ENCODE results near the gene KLF12. TPM values are rescaled to one million over a fixed set of nuclear protein-coding genes. Genes with fewer than 3 reads are reported as not detected.

Gene KLF12
- total RNA-seq, 1 experiment from 2014 or later: 9.7 TPM

- H3K79me1 ChIP-seq (ENCODE audit: insufficient read depth, low read depth, low read length, poor library complexity, severe bottlenecking): no peaks in the 10 kb centered on the region
- peaks cover 13 to 15% of the 10 kb centered on the region in 2 experiments for H3K4me1 Mint-ChIP-seq
- DNase-seq: no peak
Observed at GRCh38 chr13:74136084-74136658, 2.0 kb upstream of the KLF12 start.

More at GRCh38 chr13:74136084-74136658, 2.0 kb upstream of the KLF12 start:
- no peak overlapping the region for H3K27ac Mint-ChIP-seq
- Histone ChIP-seq H2BK15ac (ENCODE audit: low read depth, low read length) (no peak overlapping the region), H3T11ph (ENCODE audit: low read length) (no peak overlapping the region), H4K20me1 (ENCODE audit: control insufficient read depth, insufficient read depth, insufficient read length) (no peaks in the 10 kb centered on the region), H2BK20ac (ENCODE audit: low read depth, low read length, poor library complexity, severe bottlenecking) (no peak overlapping the region), H3K27ac (ENCODE audit: insufficient read length, low read depth, low read length) (no peak overlapping the region), H3K18ac (ENCODE audit: insufficient read length, low read depth, low read length) (peak overlapping the region; percentile 52), H3K4me1 (ENCODE audit: insufficient read depth, low read length) (peaks cover 2% of the 10 kb centered on the region; the same call in 1 of the 2 replicates), H2BK12ac (ENCODE audit: insufficient read length, low read depth, low read length) (no peak overlapping the region), H3K79me2 (ENCODE audit: insufficient read depth, low read length) (peaks cover 1% of the 10 kb centered on the region; the same call in 1 of the 2 replicates), H2BK120ac (ENCODE audit: low read depth, low read length, poor library complexity, severe bottlenecking) (no peak overlapping the region), H3K23ac (ENCODE audit: insufficient read length, low read depth, low read length) (no peak overlapping the region), H3K9ac (ENCODE audit: extremely low read depth, insufficient read length, low read length) (peak overlapping the region; percentile 56), H3K4ac (ENCODE audit: low read depth, low read length) (no peak overlapping the region), H4K8ac (replicated peaks; ENCODE audit: insufficient read length, low read depth, low read length) (no peak overlapping the region), H4K5ac (ENCODE audit: insufficient read length, low read depth, low read length) (no peak overlapping the region), H3K23me2 (ENCODE audit: insufficient read length, low read depth, low read length, poor library complexity, severe bottlenecking) (peaks cover 16% of the 10 kb centered on the region), H3K4me2 (ENCODE audit: insufficient read depth, insufficient read length, low read length) (peak overlapping the region; percentile 67), H3K56ac (ENCODE audit: insufficient read length, low read depth, low read length) (no peak overlapping the region), H2BK5ac (ENCODE audit: insufficient read length, low read length) (no peak overlapping the region), H3K27me3 (ENCODE audit: insufficient read depth, low read length) (no peaks in the 10 kb centered on the region), H2AFZ (ENCODE audit: low read length) (peak overlapping the region; percentile 14), H4K91ac (ENCODE audit: insufficient read length, low read depth, low read length) (no peak overlapping the region), H3K9me3 (ENCODE audit: control insufficient read depth, low read depth, low read length) (no peaks in the 10 kb centered on the region), H3K14ac (ENCODE audit: insufficient read depth, low read length) (peak overlapping the region; percentile 30; the same call in 1 of the 2 replicates), H2AK5ac (ENCODE audit: insufficient read length, low read length) (no peak overlapping the region)
- no peak overlapping the region for H3K4me3 Mint-ChIP-seq
- H3K36me3 Mint-ChIP-seq (ENCODE audit: insufficient read depth in 1 of 3, low read depth in 3 of 3): no peaks in the 10 kb centered on the region
- no CpG with 5 or more reads among the region's 27 CpGs for WGBS (ENCODE audit: extremely low coverage, insufficient read length, low lambda C conversion rate)
- peaks cover 9% of the 10 kb centered on the region for H3K27me3 Mint-ChIP-seq (ENCODE audit: low read depth)
- TF ChIP-seq, protein P1, sequence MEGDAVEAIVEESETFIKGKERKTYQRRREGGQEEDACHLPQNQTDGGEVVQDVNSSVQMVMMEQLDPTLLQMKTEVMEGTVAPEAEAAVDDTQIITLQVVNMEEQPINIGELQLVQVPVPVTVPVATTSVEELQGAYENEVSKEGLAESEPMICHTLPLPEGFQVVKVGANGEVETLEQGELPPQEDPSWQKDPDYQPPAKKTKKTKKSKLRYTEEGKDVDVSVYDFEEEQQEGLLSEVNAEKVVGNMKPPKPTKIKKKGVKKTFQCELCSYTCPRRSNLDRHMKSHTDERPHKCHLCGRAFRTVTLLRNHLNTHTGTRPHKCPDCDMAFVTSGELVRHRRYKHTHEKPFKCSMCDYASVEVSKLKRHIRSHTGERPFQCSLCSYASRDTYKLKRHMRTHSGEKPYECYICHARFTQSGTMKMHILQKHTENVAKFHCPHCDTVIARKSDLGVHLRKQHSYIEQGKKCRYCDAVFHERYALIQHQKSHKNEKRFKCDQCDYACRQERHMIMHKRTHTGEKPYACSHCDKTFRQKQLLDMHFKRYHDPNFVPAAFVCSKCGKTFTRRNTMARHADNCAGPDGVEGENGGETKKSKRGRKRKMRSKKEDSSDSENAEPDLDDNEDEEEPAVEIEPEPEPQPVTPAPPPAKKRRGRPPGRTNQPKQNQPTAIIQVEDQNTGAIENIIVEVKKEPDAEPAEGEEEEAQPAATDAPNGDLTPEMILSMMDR (conservative IDR thresholded peaks at IDR 0.05): no peak
- H3K9me3 Mint-ChIP-seq: no peaks in the 10 kb centered on the region

Measured in H9 (cell line).